ENCODE results near the gene SLC25A13.
"Not testable (repeated sequence)": the region's sequence is repeated elsewhere in the genome, so short reads cannot be mapped to it uniquely, and the experiment has no call there.

The SLC25A13 gene

DNA sequence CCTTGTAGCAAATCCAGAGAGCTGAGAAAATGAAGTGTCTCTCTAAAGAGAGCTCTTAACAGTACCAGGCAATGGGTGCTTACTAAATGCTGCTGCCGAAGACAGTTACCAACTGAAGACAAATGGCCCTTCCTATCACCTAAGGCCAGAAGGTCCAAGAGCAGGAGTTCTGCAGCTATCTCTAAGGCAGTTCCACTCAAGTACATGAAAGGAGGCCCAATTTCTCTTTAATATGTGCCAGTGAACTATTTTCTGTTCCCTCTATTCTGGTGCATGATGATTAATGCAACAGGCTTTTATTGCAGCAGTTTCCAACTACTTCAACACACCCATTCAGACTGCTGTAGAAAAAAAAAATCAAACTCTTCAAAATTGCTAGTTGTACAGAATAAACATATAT, 122.5 kb downstream of the SLC25A13 start:
- DNase-seq: no peak

DNA sequence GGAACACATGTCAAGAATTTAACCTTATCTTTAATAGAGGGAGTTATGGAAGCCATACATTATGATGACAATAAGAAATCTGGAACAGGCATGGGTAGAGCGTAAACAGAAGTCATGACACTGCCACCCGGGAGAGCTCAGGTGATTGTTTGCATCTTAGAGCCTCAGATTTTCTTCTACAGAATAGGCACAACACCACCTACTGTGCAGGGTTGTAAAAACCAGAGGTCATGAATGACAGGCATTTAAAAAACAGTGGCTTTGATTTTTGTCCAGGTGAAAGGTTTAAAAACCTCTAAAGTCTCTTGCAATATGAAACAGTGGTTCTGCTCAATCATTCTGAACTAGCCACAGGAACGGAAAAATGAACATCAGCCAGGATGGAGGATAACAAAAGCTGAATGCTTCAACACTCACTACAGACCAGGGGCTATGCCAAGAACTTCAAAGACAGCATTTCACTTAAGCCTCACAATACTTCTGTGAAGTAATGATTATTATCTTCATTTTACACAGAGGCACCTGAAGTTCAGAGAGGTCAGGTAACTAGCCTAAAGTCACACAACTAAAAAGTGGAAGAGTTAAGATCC, 123.8 kb downstream of the SLC25A13 start:
- DNase-seq: no peak

GRCh38 chr7:96196676-96197075, 125.2 kb downstream of the SLC25A13 start:
- DNase-seq: no peak

DNA sequence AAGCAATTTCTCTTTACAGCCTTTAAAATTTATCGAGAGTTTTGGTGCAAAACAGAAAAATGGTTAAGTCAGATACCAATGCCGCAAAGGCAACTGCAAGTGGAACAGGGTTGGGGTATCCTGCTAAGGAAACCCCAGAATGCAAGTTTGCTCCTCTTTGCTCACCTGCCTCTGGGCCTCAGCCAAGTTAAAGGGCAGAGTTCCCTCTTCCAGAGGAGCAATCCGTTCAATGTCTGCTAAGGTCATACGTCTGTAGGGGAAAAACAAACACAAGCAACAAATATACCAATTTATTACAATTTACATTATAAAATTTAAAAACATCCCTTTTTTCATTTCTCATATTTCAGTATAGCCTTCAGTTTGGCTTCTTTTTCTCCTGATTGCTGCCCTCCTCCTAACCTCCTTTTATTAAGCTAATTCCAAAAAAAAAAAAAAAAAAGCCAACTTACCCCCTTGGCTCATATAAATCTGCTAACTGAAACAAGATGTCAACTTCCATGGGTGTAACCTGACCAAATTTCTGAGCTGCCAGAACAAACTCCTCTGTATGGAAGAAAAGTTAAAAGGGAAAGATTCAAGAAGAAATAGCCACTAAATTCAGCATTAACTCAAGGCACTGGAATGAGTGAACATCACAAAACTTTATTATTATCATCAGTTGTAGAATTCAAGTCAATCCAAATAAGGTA, 132.6 kb downstream of the SLC25A13 start:
- no peak for DNase-seq

- no peak for DNase-seq
These were observed 133.3 kb downstream of the SLC25A13 start for GRCh38 chr7:96188591-96188991.

DNA sequence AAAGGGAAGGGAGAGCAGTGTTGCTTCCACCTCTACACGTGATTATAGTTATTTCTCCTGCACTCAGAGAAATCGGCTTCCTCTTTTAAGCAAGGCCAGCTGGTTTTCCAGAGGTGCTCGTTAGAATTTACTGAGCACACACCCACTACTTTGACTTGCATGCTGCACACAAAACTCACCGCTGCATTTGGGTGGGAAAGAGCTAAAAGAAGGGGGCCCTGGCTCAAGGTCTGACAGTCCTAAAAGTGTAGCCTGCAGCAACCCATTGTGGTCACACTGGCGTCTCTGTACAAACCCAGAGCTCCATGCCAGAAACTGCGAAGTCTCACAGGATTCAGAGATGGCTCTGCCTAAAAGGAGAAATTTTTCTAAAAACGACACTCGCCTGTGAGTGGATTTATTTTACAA, 133.7 kb downstream of the SLC25A13 start:
- no peak for DNase-seq

GRCh38 chr7:96187735-96188134, 134.2 kb downstream of the SLC25A13 start:
- DNase-seq: no peak

DNA sequence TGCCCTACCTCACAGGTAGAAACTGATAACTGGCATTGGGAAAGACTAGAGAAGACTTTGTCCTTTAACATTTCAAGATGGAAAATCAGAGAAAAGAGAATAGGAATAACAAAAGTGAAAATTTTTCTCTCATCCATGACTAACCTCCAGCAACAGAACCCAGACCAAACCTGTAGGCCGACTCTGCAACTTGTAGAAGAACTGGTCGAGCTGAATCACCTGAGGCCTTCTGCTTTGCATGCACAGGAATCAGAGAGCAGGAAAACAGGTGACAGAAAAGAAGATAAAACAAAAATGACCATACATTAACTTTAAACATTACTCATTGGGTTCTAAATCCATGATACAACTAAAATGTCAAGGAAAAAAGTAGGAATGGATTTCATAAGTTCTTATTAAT, 137.1 kb downstream of the SLC25A13 start:
- no peak for DNase-seq

DNA sequence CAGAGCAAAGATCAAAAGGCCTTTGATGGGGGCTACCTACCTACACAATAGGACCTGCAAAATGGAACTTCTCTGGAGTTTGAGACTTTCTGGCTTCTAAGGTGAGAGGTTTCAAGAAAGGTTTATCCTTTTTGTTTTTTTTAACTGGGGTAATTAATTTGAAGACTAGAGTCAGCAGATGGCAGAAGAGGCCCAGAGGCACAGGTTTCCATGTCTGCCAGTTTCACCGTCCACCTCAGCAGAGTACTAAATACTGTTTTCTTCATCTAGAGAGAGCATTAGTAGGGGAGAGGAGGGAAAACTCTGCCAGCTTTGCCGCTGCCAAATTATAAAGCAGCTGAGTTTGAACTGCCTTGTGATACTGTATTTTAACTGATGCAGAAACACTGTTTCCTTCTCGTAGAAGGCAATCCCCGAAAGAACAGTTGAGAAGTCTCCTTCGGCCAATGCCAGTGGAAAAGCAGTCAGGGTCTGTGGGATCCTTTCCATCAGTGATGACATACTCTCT, 138.7 kb downstream of the SLC25A13 start:
- DNase-seq: no peak

- no peak for DNase-seq
These were observed 139.3 kb downstream of the SLC25A13 start for GRCh38 chr7:96182424-96183158.

DNA sequence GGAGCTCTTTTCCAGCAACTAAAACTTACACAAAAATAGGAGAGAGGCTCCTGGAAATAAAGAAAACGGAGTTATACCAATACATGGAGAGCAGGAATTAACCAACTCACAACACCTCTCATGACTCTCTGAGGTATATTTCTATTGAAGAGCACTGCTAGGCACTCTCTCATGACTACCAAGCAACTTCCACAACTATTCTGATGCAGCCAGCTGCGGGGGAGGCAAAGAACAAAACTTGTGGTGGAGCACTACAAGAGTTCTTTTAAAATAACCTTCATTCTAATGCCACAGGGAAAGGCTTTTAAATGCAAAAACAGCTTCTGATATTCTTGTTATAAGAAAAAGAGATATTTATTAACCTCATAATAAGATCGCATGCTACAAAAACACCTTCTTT, 140.7 kb downstream of the SLC25A13 start:
- no peak for DNase-seq

GRCh38 chr7:96179837-96180236, 142.1 kb downstream of the SLC25A13 start:
- DNase-seq: no peak

- no peak for DNase-seq
These were observed 142.6 kb downstream of the SLC25A13 start for GRCh38 chr7:96179341-96179740.

DNA sequence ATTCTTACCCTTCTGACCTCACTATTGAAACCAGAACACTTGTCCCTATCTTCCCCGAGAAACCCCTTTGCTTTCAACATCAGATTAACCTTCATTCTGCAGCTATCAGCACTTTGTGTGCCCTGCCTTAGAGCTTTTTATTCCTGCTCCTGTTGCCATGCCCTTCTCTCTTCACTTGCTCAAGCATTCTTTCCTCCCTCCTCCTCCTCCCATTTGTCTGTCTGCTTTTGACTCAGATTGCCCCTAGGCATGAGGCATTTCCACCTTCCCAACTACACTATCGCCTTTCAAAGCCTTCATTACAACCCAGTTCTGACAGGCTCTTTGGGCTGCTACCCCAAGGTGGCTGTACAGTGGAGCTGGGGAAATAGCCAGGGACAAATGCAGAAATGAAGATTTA, 143.3 kb downstream of the SLC25A13 start:
- no peak for DNase-seq

DNA sequence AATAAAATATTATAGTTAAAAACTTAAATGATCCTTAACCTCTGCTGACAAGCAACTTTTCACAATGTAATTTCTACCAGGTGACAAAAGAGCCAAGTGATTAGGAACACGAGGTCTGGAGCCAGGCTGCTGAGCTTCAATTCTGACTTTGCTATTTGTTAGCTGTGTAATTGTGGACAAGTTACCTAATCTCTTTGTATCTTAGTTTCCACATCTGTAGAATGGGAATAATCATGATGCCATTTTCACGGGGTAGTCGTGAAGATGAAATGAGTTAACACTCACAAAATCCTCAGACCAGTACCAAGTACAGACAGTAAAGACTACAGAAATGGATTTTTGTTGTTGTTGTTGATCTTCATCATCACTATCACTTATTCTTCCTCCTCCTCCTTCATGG, 144.5 kb downstream of the SLC25A13 start:
- DNase-seq: no peak

- DNase-seq: no peak
These were observed 147.1 kb downstream of the SLC25A13 start for GRCh38 chr7:96174812-96175211.

DNA sequence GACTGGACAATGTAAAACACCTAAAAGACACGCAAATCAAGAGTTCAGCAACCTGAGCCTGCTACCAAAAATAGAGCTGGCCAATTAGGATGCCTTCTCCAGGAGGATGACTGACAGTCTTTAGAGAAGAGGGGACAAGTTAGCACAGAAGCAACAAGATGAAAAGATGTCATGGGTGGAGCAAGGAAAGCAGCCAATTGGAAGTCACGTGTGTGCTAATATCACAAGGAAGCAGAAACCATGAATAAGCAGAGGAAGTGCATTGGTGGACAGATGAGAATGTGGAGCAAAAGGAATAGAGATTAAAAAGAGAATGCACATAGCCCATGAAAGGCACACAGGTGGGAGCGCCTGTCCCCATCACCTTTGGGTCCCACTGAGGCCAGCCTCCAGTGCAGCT, 148.1 kb downstream of the SLC25A13 start:
- DNase-seq: no peak

- no peak for DNase-seq
These were observed 152.5 kb downstream of the SLC25A13 start for GRCh38 chr7:96169439-96169838.

DNA sequence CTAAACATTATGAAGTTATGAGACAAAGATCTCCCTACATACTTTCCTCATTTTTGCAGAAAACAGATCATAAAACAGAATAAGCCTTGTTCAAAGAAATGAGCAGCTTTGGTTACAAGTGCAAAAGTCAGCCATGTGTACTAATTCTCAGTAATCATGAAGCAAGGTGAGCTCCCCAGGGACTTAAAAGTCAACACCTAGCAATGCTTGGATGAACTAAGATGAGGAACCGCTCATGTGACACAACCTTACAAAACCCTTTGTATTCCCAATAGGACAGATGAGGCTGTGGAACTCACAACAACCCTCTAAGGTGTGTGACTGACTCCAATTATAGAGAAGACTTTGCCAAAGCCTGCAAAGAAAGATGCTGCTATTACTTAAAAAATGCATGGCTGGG, 154.5 kb downstream of the SLC25A13 start:
- DNase-seq: no peak

DNA sequence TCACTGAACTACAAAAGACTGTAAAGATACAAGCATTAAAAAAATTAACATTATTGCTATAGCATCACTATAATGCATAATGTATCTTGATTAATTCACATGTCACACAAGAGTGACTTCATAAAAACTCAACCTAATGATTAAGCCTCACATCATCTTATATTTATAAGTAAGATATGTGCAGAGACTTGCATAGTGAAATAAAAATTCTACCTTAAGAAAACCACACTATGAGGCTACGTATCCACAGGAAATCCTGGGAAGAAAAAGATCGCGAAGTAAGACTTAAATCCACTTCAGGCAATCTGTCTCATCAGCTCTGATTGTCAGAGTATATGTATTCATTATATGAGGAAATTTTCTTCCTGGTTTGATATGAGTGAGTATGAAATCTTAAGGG, 160.0 kb downstream of the SLC25A13 start:
- DNase-seq: no peak

DNA sequence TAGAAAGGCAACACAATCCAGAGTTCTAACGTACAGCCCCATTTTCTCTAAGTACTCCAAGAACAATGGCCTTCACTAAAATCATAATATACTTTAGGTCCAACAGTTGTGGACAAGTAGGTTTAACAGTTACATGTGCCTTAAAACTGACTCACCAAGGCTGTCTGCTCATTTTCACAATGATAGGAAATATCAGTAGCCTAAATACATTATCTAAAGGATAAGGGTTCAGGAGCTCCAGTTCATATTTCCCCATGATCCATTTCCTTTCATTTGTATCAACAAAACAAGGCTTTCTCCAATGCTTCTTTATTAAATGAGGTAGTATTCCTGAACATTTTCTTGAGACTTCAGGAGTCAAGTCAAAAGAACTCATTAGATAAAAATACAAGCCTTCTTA, 164.0 kb downstream of the SLC25A13 start:
- DNase-seq: no peak

- not testable (repeated sequence) for DNase-seq
These were observed 167.4 kb downstream of the SLC25A13 start for GRCh38 chr7:96154506-96154905.

DNA sequence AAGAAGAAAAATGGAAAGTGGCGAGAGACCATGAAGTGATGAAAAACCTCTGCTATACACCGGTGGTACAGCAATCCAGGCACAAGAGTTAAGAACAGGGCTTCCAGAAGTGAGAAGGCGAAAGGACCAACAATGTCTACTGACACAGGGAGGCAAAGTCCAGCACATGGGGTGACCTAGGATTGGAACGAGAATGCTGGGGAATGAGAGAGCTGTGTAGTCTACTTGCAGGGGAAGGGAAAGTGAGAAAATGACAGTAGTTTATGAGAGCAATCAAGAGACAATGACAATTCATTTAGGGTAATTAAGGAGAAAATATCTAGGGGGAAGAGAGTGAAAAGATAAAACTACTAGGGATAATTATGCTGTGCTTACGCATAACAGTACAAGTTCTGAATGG, 169.2 kb downstream of the SLC25A13 start:
- DNase-seq: no peak

DNA sequence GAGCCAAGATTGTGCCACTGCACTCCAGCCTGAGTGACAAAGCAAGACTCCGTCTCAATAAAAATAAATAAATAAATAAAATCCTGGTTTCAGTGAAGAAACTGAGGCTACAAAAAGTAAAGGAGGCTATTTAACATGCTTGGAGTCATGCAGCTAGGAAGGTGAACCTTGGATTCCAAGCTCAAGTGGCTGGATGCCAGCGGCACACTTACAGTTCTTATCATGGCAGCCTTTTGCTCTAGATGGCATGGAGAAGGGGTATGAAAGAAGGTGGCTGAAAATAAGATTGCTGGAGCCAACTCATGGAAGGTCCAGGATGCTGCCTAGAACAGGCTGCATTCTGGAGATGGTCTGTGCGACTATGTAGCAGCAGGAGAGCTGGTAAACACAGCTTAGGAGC, 170.0 kb downstream of the SLC25A13 start:
- no peak for DNase-seq

Data from T-helper 9 cell (primary cell).